ENCODE measurements around the gene ATF6. TPM values are rescaled to one million over a fixed set of nuclear protein-coding genes. Genes with fewer than 3 reads are reported as not detected.

ATF6 gene
- total RNA-seq, 1 experiment from 2014 or later, result 20.9 TPM

DNA sequence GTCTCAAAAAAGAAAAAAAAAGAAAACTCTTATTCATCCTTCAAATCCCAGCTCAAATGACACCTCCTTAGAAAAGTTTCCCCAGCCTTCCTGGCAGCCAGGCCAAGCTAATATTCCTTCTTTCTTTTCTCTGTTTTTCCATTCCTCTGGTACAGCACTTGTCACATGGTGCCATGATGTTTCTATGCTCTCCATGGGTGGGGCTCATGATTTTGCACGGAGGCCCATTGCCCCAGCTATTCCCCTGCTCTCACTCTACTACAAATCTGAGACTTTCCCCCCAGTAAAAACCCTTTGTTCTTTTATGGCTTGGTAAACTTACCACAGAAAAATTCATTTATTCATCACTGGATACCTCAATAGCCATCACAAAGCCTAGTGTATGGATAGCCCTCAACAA is 231.0 kb downstream of the ATF6 start:
- H3K27me3 ChIP-seq (ENCODE audit: insufficient read depth, low read length), result no peaks in the 10 kb centered on the region
- TF ChIP-seq, protein P1, sequence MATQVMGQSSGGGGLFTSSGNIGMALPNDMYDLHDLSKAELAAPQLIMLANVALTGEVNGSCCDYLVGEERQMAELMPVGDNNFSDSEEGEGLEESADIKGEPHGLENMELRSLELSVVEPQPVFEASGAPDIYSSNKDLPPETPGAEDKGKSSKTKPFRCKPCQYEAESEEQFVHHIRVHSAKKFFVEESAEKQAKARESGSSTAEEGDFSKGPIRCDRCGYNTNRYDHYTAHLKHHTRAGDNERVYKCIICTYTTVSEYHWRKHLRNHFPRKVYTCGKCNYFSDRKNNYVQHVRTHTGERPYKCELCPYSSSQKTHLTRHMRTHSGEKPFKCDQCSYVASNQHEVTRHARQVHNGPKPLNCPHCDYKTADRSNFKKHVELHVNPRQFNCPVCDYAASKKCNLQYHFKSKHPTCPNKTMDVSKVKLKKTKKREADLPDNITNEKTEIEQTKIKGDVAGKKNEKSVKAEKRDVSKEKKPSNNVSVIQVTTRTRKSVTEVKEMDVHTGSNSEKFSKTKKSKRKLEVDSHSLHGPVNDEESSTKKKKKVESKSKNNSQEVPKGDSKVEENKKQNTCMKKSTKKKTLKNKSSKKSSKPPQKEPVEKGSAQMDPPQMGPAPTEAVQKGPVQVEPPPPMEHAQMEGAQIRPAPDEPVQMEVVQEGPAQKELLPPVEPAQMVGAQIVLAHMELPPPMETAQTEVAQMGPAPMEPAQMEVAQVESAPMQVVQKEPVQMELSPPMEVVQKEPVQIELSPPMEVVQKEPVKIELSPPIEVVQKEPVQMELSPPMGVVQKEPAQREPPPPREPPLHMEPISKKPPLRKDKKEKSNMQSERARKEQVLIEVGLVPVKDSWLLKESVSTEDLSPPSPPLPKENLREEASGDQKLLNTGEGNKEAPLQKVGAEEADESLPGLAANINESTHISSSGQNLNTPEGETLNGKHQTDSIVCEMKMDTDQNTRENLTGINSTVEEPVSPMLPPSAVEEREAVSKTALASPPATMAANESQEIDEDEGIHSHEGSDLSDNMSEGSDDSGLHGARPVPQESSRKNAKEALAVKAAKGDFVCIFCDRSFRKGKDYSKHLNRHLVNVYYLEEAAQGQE (IDR thresholded peaks at IDR 0.05; ENCODE audit: low read depth), result no peak
- no peak for TF ChIP-seq SIN3A (IDR thresholded peaks at IDR 0.05; ENCODE audit: low read depth)
- no peak for TF ChIP-seq YY1 (IDR thresholded peaks at IDR 0.05; ENCODE audit: extremely low read depth, insufficient replicate concordance, low read depth, low read length)
- TF ChIP-seq, protein P2, sequence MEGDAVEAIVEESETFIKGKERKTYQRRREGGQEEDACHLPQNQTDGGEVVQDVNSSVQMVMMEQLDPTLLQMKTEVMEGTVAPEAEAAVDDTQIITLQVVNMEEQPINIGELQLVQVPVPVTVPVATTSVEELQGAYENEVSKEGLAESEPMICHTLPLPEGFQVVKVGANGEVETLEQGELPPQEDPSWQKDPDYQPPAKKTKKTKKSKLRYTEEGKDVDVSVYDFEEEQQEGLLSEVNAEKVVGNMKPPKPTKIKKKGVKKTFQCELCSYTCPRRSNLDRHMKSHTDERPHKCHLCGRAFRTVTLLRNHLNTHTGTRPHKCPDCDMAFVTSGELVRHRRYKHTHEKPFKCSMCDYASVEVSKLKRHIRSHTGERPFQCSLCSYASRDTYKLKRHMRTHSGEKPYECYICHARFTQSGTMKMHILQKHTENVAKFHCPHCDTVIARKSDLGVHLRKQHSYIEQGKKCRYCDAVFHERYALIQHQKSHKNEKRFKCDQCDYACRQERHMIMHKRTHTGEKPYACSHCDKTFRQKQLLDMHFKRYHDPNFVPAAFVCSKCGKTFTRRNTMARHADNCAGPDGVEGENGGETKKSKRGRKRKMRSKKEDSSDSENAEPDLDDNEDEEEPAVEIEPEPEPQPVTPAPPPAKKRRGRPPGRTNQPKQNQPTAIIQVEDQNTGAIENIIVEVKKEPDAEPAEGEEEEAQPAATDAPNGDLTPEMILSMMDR (IDR thresholded peaks at IDR 0.05 in 2 of 3, conservative IDR thresholded peaks at IDR 0.05 in 1 of 3; ENCODE audit: borderline replicate concordance in 1 of 3, insufficient read depth in 1 of 3, low read depth in 2 of 3, low read length in 2 of 3), result no peak
- no peak for TF ChIP-seq TCF7L2 (IDR thresholded peaks at IDR 0.05; ENCODE audit: borderline replicate concordance, extremely low read depth, insufficient read depth, insufficient read length)
- TF ChIP-seq EZH2phosphoT487 (IDR thresholded peaks at IDR 0.05; ENCODE audit: borderline replicate concordance), result no peak
- no peak for TF ChIP-seq ELF1 (IDR thresholded peaks at IDR 0.05; ENCODE audit: borderline replicate concordance, low read depth)
- TF ChIP-seq EGR1 (IDR thresholded peaks at IDR 0.05; ENCODE audit: low read depth), result no peak
- TF ChIP-seq JUND (IDR thresholded peaks at IDR 0.05), result no peak
- no peak for TF ChIP-seq ZNF274 (IDR thresholded peaks at IDR 0.05; ENCODE audit: low read depth, low read length)
- TF ChIP-seq ZFX (IDR thresholded peaks at IDR 0.05), result no peak
- TF ChIP-seq SP1 (IDR thresholded peaks at IDR 0.05; ENCODE audit: low read depth), result no peak
- no peak for TF ChIP-seq EZH2 (IDR thresholded peaks at IDR 0.05)
- no peak for TF ChIP-seq SRF (IDR thresholded peaks at IDR 0.05; ENCODE audit: low read depth)
- no peak for TF ChIP-seq POLR2A (IDR thresholded peaks at IDR 0.05; ENCODE audit: borderline replicate concordance, extremely low read depth, insufficient read depth, insufficient read length)
- TF ChIP-seq RAD21 (IDR thresholded peaks at IDR 0.05; ENCODE audit: low read depth), result no peak
- H3K4me3 ChIP-seq (replicated peaks in 1 of 2; ENCODE audit: low read depth in 1 of 2, low read length in 2 of 2), result no peak overlapping the region
- H3K9me2 ChIP-seq (ENCODE audit: insufficient read depth), result no peaks in the 10 kb centered on the region
- H3K36me3 ChIP-seq (ENCODE audit: control insufficient read depth in 1 of 2, insufficient read depth in 2 of 2, low read length in 2 of 2), result no peaks in the 10 kb centered on the region
- H4K20me1 ChIP-seq (ENCODE audit: insufficient read depth), result no peaks in the 10 kb centered on the region
- no peak overlapping the region for H3K9ac ChIP-seq (ENCODE audit: low read length)
- no TSS peak for BruUV-seq (replicated peaks)
- no peaks in the 10 kb centered on the region for H3K9me3 ChIP-seq (ENCODE audit: control insufficient read depth in 1 of 2, insufficient read depth in 1 of 2, low read depth in 1 of 2, low read length in 2 of 2)
- no peak overlapping the region for H3K4me2 ChIP-seq (ENCODE audit: low read length)
- RAD21 ChIA-PET (ENCODE audit: low non-redundant PET in 1 of 2, low total read pairs in 2 of 2, uncharacterized antibody in 2 of 2, unreplicated experiment in 2 of 2), result no interaction called here
- H2AFZ ChIP-seq (ENCODE audit: low read depth, low read length, poor library complexity, severe bottlenecking), result no peak overlapping the region
- intact Hi-C loops (cut with micrococcal nuclease), result no loop called here
- H3K27ac ChIP-seq (ENCODE audit: low read depth, low read length), result no peak overlapping the region
- ATAC-seq (no peak), DNase-seq (ENCODE audit: low read depth, low spot score) (no peak)
- H3K4me1 ChIP-seq (ENCODE audit: control insufficient read depth in 1 of 2, insufficient read depth in 2 of 2, low read length in 2 of 2), result no peaks in the 10 kb centered on the region
- POLR2A ChIA-PET, result no interaction called here
- CTCF ChIA-PET, result no interaction called here
- H3K79me2 ChIP-seq (ENCODE audit: insufficient read depth, low read length), result no peaks in the 10 kb centered on the region

All from HCT116 (cell line).